Adipose tissue (tissue), 3 donors: ENCODE data around the gene RAC3. TPM values are rescaled to one million over a fixed set of nuclear protein-coding genes. Genes with fewer than 3 reads are reported as not detected.

Source experiments
- H3K27ac ChIP-seq: one replicate; pipeline ENCODE4 v1.5.1; 2013; ENCODE audit warnings: low read depth, low read length
- WGBS, 3 donors: extraction: QIAGEN DNeasy Blood & Tissue Kit; methylation state at CpG; one replicate each; pipeline ENCODE4 v1.1.7; 2013; 5-methylcytosine and 5-hydroxymethylcytosine counted together
- polyA plus RNA-seq, 3 donors: library from polyadenylated mRNA; stranded (reverse); fragments of 200-250 nt; gene quantifications; one replicate each; pipeline ENCODE4 v1.2.3, GENCODE V29; 2013
- donor health status: healthy with polysubstance abuse.
- donor health status: Bipolar disorder and iron deficiency.
- donor health status: healthy.

RAC3 gene
- polyA plus RNA-seq, 3 donors, result 10.4 to 32.2 (median 17.0) TPM

DNA sequence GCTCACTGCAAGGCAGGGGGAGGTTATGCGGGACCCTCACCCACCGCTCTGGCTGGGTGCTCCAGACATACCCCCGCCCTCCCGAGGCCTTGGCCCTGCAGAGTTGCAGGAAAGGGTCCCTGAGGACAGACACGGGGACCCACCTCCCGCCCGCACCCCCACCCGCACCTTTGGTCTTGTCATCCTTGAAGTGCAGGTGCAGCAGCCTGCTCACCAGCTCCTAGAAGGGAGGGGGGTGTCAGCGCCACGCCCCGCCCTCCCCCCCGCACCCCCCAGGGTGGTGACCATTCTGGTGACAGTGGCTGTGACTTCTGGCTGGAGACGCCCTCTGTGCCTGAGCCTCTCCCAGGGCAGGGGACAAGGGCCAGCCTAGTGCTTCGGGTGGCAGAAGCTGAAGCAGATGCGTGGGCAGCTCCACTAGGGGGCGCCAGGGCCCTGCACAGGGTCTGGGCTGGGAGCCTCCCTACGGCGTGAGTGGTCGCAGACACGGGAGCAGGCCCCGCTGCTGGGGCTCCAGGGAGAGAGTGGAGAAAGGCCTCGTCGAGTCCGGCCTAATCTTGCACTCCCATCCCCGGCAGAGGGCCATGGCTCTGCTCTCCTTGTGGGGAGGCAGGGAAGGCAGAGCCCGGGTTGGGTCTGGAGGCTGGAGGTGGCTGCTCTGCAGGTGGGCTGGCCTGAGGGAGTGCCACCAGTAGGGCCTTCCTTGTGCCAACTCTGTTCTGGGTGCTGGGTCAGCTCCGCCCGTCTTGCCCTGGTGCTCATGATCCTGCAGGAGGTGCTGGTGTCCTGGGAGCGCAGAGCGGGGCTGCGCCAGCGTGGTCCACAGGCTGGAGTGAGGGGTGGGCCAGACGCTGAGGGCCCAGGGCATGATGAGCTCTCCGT, 11.5 kb upstream of the RAC3 start:
- WGBS, 3 donors, result 68 to 69% (median 69%) methylated on average over 33 to 34 of the region's 34 CpGs
- H3K27ac ChIP-seq, result no peak overlapping the region

DNA sequence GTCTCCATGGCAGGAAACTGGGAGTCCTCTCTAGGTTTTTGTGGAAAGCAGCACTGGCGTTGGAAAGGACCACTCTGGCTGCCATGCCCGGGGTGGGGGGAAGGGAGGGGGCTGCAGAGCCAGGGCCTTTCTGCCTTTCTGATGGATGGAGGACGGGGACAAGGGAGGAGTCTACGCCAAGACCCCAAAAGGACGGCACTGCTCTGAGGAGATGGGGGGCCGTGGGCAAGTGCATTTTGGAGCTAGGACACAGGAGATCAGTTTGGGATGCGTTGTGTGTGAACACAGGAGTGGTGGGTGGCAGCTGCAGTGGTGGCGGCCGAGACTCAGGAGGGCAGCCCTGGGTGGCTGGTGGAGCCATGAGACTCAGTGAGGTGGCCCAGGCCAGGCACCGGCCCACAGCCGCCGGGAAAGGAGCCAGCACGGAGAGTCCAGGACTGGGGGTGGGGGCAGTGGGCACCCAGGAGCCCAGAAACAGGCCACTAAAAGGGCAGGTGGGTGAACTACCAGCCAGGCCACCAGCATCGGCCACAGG, 10.8 kb upstream of the RAC3 start:
- WGBS, 3 donors, result 72 to 85% (median 75%) methylated on average over 14 of the region's 14 CpGs
- H3K27ac ChIP-seq, result no peak overlapping the region

DNA sequence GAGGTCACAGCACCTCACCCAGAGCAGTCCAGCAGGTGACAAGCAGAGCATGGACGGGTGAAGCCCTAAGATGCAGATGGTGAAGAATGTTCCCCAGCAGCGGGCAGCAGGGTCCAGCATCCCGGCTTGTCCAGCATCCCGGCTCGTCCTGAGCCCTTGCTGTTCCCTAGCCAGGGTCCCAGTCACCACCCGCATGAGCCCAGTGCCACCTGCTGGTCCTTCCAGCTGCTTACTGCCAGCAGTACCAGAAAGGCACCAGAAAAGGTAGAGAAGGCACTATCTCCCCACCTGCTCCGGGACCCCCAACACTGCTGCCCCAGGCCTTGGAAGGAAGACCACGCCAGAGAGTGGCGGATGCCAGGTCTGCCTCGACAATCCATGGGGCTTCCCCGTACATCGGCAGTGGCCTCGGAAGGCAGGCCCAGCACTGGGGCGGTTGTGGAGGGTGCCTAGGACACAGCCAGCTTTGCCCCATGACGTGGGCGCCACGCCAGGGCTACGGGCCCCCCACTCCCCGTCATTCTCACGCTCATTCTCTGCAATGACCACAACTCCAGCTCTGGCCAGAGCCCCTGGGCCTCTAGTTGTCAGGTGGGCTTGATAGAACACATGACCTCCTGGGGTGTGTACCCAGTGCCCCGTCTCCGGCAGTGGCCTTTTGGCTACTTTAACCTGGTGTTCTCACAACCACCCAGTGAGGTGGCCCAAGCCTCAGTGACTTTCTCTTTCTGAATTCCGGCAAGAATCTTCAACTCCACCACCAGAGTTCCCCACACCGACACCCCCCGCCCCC, 10.2 kb upstream of the RAC3 start:
- H3K27ac ChIP-seq, result no peak overlapping the region

DNA sequence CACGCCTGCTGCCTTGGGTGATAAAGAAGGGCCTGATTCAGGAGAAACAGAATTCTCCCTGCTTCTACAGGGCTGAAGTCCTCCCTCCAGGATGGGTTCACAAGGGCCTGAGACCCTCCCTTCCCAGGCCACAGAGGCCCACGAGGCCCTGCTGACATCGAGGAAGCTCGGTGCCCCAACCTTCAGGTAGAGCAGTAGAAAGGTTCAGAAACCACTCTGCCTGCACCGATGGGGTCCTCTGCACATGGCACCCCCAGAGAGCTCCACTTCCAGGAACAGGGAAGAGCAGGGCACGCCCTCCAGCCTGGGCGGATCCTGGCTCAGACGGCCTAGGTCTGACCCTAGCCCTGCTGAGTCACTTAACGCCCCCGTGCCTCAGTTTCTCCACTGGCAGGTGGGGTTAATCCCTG, 9.6 kb upstream of the RAC3 start:
- no peak overlapping the region for H3K27ac ChIP-seq
- whole genome bisulfite sequencing, 3 donors, result 5 to 10% (median 7%) methylated on average over 10 of the region's 10 CpGs

More for the DNA sequence above, 10.2 kb upstream of the RAC3 start:
- WGBS, 3 donors, result 29 to 44% (median 38%) methylated on average over 25 of the region's 25 CpGs

DNA sequence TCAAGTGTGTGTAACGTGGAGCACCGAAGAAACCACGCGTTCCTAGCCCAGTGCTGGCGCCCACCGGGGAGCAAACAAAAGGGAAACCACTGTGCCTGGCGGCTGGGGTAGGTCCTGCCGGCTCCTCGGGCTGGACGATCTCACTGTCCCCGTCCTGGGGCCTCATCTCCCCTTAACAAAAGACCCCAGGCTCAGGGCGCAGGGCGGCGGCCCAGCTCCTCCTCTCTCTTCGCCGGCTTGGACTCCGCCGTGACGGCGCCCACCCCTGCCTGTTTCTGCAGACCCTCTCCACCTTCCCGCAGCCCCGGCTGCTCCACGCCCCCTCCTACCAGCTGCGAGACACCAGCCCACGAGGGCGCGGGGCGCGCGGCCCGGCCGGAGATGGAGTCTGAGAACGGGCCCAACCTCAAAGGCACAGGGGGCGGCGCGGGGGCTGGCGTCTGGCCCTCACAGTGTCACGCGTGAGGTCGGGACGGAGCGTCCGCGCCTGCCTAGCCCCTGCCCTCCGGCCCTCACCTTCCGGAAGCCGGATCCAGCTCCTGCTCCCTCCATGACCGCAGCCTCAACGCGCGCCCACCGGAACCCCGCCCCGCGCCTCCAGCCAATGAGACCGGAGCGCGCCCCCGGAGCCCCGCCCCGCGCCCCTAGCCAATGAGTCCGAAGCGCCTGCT, 9.0 kb upstream of the RAC3 start, which contains the start of gene CENPX:
Gene CENPX (minus strand): TSS at position 569 of the 671 bp plus-strand sequence. CDS start 17 bp downstream, at position 552.
- H3K27ac ChIP-seq, result no peak within 1 kb of the TSS

DNA sequence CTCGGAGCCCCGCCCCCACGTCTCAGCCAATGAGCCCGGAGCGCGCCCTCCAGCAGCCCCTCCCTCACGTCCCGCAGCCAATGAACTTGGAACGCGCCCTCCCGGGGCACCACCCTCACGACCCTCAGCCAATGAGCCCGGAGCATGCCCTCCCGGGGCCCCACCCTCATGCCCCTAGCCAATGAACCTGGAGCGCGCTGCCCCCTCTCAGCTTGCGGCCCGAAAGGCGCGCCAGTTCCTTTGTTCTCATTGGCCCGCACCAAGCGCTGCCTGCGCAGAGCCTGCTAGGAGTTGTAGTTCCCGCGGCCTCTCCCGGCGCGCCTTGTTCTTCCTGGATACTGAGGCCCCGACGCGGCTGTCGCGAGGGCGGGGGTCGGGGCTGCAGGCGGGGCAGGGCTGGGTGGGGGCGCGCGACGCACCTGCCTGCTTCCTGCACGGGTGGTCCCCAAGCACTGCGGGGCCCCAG, 8.5 kb upstream of the RAC3 start, which contains the start of gene LRRC45:
Gene LRRC45 (plus strand): TSS at position 325 of the 466 bp plus-strand sequence. CDS start 339 bp downstream, outside the sequence.
- 0 to 1% (median 0%) methylated on average over 27 to 42 of the region's 42 CpGs for WGBS, 3 donors
- H3K27ac ChIP-seq, result no peak within 1 kb of the TSS

More for the DNA sequence above, 9.0 kb upstream of the RAC3 start, which contains the start of gene CENPX:
- WGBS, 3 donors, result 0 to 1% (median 1%) methylated on average over 62 to 64 of the region's 64 CpGs

DNA sequence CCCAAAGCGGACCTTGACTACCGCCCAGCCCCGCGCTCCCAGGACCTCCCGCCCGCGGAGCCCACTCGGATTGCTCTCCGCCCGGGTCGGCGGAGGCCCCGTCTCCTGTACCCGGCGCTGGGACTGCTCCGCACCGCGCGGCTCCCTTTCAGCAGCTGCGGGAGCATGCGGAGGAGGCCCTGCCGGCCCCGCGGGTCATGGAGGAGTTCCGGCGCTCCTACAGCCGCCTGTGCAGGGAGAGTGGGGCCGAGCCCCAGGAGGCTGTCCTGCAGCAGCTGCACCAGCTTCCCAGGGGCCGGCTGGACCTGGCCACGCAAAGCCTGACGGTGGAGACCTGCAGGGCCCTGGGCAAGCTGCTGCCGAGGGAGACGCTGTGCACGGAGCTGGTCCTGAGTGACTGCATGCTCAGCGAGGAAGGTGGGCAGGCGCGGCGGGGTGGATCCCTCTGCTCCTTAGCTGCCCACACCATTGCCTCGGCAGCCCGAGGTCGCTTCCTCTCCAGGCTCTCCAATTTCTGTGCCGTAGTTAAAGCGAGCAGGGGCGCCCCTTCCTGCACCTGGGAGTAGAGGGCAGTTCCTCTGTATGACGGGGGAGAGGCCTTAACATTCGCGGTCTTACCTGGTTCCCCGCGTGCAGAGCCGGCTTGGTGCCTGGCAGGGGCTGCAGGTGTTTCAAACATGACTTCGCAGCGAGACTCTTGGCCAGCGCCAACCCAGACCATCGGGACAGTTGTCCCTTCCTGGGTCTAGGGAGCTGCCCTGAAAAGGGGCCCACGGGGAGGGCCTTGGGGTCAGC, 7.8 kb upstream of the RAC3 start:
- 3 to 7% (median 4%) methylated on average over 41 to 55 of the region's 55 CpGs for WGBS, 3 donors
- H3K27ac ChIP-seq, result no peak overlapping the region

DNA sequence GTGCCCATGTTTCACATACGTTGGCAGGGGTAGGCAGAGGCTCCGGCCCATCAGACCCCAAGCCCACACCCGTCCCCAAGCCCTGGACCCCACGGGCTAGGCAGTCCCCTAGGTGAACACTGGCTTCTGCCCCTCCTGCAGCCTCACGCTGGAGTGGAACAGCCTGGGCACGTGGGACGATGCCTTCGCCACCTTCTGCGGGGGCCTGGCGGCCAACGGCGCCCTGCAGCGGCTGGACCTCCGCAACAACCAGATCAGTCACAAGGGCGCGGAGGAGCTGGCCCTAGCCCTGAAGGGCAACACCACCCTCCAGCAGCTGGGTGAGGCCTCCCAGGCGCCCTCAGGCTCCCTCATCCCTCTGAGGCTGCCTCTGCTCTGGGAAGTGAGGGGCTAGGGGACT, 6.6 kb upstream of the RAC3 start:
- WGBS, 3 donors, result 93 to 96% (median 95%) methylated on average over 17 of the region's 17 CpGs
- no peak overlapping the region for H3K27ac ChIP-seq

DNA sequence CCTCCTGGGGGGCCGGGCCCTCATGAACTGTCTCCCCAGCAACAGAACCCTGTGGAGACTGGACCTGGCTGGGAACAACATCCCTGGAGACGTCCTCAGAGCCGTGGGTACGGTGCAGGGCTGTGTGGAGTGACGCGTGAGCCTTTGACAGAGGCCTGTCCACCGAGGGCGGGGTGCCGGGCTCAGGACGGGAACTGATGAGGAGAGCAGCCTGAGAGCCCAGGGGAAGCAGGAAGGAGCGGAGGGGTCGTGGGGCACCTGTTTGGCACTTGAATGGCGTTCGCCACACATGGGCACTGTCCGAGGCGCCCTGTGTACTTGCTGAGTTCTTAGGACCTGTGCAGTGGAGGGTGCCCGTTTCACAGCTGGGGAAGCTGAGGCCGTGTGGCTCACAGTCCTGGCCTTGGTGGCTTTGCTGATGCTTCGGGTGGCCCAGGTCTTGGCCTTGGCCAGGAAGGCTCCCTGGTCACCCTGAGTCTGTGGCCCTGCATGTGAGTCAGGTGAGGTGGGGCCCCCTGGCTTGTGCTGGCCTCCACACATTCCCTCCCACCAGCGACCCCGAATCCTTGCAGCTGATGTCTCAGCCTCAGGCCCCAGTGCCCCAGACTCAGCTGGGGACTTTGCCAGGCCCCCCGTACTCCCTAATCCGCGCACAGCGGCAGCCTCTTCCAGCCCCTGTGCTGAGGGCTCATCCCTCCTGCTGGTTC, 5.9 kb upstream of the RAC3 start:
- H3K27ac ChIP-seq, result no peak overlapping the region
- 94 to 96% (median 95%) methylated on average over 21 to 25 of the region's 25 CpGs for WGBS, 3 donors

DNA sequence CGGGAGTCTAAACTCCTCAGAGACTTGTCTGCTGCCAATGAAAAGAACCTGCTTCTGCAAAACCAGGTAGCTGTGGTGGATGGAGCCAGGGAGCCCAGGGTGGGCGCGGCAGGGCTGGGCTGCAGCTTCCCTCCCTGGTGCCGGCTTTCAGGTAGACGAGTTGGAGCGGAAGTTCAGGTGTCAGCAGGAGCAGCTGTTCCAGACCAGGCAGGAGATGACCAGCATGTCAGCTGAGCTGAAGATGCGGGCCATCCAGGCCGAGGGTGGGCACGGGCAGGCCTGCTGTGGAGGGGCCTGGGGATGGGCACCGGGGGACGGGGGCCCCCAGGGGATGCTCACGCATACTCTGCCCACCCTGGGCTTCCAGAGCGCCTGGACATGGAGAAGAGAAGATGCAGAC, 3.2 kb upstream of the RAC3 start:
- H3K27ac ChIP-seq, result no peak overlapping the region
- WGBS, 3 donors, result 96 to 98% (median 96%) methylated on average over 13 of the region's 13 CpGs

DNA sequence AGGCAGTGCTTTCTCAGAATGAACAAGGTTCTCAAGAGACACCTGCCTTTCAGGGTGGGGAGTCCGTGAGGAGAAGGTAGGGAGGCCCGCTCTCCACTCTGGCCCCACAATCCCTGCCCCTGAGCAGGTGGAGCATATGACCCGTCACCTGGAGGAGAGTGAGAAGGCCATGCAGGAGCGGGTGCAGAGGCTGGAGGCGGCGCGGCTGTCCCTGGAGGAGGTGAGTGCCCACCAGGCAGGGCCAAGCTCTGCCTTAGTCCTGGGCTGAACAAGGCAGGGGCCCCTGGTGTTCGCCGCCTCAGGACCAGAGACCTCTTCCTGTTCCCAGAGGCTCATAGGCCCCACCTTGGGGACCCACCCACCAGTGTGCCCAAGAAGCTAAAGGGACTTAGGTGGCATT, 2.5 kb upstream of the RAC3 start:
- no peak overlapping the region for H3K27ac ChIP-seq
- 94 to 98% (median 97%) methylated on average over 9 of the region's 9 CpGs for WGBS, 3 donors

DNA sequence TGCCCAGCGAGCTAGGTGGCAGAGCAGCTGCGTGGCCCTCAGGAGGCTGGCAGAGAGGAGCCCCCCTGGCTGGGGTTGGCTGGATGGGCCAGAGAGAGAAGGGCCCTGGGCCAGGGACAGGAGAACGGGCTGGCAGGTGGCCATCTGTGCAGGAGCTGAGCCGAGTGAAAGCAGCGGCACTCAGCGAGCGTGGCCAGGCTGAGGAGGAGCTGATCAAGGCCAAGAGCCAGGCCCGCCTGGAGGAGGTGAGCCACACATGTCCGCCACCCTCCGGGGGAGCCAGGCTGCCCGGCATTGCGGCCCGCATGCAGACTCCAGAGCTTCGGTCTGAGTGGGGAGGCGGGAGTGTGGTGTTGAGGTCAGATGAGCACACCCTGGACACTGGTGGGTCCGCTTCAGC, 2.1 kb upstream of the RAC3 start:
- 87 to 94% (median 92%) methylated on average over 16 of the region's 16 CpGs for WGBS, 3 donors
- H3K27ac ChIP-seq, result no peak overlapping the region

DNA sequence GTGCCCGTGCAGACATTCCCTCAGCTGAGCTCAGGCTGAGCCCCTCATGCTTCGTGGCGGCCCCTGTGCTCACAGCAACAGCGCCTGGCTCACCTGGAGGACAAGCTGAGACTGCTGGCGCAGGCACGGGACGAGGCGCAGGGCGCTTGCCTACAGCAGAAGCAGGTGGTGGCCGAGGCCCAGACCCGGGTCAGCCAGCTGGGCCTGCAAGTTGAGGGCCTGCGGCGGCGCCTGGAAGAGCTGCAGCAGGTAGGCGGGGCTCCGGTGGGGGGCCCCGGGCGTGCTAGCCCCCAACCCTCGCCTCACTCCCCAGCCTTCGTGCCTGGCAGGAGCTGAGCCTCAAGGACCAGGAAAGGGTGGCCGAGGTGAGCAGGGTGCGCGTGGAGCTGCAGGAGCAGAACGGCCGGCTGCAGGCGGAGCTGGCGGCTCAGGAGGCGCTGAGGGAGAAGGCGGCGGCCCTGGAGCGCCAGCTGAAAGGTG, 1.4 kb upstream of the RAC3 start:
- no peak overlapping the region for H3K27ac ChIP-seq
- 66 to 73% (median 69%) methylated on average over 25 to 31 of the region's 31 CpGs for WGBS, 3 donors

DNA sequence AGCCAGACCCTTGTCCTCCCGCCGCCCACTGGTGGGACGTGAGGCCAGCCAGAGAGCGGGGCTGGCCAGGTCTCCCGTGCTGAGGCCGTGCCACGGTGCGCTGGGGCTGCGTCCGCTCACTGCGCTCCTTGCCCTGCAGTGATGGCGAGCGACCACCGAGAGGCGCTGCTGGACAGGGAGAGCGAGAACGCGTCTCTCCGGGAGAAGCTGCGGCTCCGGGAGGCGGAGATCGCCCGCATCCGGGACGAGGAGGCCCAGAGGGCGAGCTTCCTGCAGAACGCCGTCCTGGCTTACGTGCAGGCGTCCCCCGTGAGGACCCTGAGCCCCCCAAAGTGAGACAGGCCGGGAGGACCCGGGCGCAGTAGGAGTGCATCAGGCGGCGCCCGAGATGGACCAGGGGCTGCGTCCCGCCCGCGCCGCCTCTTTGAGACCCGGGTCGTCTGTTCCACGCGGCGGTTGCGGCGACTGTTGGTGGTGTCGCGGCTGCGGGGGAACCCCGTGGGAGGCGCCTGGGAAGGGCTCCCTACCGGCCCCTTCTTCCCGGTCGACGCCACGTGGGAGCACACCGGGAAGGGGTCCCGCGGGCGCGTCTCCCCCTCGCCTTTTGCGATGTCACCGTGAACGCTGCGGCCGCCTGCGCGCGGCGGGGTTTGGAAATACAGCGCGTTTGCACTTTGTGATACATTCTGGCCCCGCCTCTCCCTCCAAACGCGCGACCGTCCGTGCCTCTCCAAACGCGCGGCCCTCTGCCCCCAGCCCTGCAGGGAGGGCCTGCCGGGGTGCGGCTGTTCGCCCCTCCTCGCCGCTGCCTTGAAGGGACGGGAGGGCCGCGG, 792 bp upstream of the RAC3 start:
- H3K27ac ChIP-seq, result no peak overlapping the region
- 0 to 1% (median 1%) methylated on average over 57 to 94 of the region's 94 CpGs for WGBS, 3 donors

DNA sequence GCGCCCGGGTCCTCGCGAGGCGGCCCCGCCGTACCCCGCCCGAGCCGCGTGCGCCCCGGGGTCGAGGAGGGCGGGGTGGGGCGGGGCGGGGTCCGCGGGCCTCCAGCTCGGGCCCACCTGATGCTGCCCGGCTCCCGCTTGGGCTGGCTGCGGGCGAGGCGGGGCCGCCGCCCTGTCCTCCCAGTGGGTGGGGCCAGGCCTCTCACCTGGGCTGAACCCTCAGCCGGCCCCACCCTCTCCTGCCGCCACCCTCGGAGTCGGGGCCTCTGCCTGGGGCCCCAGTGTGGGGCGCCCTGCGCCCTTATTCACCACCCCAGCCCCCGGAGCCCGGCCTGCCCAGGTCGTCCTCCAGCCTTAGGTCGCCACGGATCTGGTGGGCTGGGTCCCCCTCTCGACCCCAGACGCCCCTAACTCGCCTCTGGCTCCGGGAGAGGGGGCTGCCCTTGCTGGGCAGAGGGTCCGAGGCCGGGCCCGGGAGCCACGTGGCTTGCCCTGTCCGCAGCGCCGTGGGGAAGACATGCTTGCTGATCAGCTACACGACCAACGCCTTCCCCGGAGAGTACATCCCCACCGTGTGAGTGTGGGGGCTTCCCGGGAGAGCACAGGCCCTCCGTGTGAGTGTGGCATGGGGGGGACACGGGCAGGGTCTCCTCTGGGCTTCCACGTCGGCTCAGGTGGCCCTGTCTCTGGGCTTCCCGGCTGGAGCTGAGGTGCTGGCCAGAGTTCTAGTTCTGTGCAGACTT, 578 bp downstream of the RAC3 start:
- WGBS, 3 donors, result 13 to 21% (median 19%) methylated on average over 35 to 57 of the region's 59 CpGs
- no peak overlapping the region for H3K27ac ChIP-seq
